ENCODE results near the gene RNU6-1.

RNU6-1 gene

GRCh38 chr15:67857220-67857619 lies 17.4 kb upstream of the RNU6-1 start:
- no peak for DNase-seq (ENCODE audit: low read depth)

GRCh38 chr15:67855842-67856241 lies 16.0 kb upstream of the RNU6-1 start:
- DNase-seq (ENCODE audit: low read depth) = no peak

GRCh38 chr15:67854358-67854757 lies 14.5 kb upstream of the RNU6-1 start:
- DNase-seq (ENCODE audit: low read depth) = no peak

GRCh38 chr15:67853454-67853853 lies 13.6 kb upstream of the RNU6-1 start:
- DNase-seq (ENCODE audit: low read depth) = no peak

- no peak for DNase-seq (ENCODE audit: low read depth)
Measured at GRCh38 chr15:67852418-67852817, 12.6 kb upstream of the RNU6-1 start.

DNA sequence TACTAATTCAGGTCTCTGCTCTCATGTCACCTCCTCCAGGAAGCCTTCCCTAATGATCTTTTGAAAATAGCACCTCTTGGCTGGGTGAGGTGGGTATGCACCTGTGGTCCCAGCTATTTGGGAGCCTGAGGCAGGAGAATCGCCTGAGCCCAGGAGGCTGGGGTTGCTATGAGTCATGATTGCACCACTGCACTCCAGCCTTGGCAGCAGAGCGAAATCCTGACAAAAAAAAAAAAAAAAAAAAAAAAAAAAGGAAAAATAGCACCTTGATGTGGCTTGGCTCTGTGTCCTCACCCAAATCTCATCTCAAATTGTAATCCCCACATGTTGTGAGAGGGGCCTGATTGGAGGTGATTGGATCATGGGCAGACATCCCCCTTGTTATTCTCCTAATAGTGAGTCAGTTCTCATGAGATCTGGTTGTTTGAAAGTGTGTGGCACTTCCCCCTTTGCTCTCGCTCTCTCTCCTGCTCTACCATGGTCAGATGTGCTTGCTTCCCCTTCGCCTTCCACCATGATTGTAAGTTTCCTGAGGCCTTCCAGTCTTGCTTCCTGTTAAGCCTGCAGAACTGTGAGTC lies 11.2 kb upstream of the RNU6-1 start:
- DNase-seq (ENCODE audit: low read depth) = no peak

GRCh38 chr15:67850336-67850735 lies 10.5 kb upstream of the RNU6-1 start:
- no peak for DNase-seq (ENCODE audit: low read depth)

DNA sequence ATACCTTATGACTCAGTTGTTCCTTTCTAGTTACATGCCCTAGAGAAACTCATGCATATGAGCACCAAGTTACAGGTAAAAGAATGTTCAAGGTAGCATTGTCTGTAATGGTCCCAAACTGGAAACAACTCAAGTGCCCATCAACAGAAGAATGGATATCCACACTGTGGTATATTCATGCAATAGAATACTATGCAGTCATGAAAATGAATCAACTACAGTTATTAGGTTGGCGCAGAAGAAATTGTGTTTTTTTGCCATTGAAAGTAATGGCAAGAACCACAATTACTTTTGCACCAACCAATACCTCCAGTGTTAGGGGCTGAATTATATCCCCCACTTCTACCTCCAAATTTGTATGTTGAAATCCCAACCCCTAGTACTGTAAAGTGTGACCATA lies 9.7 kb upstream of the RNU6-1 start:
- no peak for DNase-seq (ENCODE audit: low read depth)

DNA sequence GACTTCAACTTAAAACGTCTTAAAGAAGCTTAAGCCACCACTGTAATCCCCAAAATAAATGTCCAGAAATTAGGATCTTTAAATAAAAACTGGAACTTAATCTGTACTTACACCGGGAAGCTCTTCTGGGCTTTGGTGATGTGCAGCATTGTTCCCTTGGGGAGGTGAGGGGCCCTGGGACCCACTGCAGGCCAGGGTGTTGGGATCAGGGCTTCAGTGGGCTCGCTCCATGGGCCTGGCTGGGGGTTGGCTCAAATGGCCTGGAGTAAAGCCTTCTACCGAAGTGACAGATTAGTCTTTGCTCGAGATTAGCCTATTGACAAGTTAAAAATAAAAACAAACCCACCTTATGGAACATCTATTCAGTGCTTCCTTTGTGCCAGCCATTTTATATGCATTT lies 6.1 kb upstream of the RNU6-1 start:
- no peak for DNase-seq (ENCODE audit: low read depth)

DNA sequence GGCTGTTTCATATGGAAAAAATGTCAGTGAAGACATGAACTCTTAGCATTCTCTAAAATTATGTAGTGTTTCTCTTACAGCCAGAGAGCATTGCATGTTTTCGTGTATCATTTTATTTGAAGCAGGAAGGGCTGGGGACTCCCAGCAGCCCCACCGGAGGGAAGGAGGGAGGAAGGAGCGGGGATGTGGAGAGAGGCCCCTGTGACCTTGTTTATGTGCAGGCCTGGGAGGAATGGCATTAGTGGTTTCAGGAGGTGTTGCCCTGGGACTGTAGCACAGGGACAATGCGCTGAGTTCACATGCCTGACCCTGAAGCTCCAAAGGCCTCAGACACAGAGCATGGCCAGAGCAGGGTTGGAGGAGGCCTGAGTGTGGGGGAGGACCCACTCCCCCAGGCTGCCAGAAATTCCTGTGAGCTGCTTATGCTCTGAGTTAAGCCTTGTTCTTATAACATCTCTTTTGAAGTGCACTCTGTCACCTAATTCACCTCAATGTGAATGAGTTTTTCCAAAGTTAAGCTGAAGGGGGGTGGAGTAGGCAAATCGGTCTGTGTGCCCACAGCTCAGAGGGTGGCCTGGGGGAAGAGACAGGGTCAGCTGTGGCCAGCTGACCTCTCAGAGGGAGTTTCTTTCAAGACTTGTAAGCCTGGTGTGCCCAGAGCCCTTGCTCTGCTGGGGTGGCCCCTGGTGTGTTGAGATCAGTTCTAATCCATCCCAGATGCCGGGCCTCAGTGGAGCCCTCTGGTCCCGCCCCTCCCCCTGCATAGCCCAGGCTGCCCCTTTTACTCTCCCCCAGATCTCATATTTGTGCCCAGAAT lies 3.9 kb upstream of the RNU6-1 start:
- no peak for DNase-seq (ENCODE audit: low read depth)

DNA sequence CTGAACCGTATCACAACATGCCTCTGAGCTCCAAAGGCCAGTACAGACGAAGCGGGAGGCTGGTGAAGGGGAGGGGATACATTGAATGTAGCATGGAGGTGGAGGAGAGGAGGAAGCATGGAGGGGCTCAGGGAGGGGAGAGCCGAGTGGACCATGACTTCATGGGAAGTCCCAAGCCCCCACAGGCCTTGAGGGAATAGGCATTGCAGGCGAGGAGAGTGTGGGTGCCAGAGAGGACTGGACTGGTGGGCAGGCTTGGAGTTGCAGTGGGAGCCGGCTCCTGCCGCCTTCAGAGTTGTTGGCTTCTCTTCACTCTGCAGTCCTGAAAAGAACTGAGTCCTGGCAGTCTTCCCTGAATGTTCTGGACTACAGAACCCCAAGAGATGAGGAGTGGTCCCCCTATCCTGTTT lies 3.3 kb upstream of the RNU6-1 start:
- DNase-seq (ENCODE audit: low read depth) = no peak

- DNase-seq (ENCODE audit: low read depth) = no peak
Measured at GRCh38 chr15:67841513-67841762, 1.6 kb upstream of the RNU6-1 start.

DNA sequence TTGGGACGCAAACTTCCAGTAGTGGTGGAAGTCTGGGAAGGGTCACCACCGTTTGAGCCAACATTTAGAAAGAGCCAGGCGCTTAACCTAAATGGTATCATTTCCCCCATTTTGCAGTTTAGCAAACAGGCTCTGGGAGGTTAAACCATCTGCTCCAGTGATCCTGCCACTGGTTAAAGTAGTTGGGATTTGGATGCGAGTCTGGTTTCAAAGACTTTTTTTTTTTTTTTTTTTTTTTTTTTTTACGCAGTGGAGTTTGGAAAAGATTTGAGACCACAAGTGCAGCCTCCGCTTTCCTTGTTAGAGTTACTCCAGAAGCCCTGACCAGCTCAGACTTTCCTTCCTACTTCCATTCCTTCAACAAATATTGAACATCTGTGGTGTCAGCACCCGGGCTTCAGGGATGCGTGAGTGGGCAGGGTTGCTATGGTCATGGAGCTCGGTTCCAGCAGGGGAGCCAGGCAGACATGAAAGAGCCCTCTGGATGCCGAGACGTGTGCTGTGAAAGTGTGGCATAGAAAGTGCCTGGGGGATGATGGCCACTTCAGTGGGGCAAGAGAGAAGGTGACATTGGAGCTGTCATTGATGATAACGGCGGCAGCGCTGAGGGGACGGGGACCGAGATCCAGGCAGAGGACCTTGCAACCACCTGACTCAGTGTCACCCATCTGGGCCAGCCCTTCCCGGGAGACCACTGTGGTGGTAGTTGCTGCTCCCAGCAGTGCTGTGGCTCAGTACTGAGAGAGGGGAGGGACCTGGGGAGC lies 1.1 kb upstream of the RNU6-1 start:
- no peak for DNase-seq (ENCODE audit: low read depth)

- no peak for DNase-seq (ENCODE audit: low read depth)
Measured at GRCh38 chr15:67839499-67839928, 331 bp downstream of the RNU6-1 start.

DNA sequence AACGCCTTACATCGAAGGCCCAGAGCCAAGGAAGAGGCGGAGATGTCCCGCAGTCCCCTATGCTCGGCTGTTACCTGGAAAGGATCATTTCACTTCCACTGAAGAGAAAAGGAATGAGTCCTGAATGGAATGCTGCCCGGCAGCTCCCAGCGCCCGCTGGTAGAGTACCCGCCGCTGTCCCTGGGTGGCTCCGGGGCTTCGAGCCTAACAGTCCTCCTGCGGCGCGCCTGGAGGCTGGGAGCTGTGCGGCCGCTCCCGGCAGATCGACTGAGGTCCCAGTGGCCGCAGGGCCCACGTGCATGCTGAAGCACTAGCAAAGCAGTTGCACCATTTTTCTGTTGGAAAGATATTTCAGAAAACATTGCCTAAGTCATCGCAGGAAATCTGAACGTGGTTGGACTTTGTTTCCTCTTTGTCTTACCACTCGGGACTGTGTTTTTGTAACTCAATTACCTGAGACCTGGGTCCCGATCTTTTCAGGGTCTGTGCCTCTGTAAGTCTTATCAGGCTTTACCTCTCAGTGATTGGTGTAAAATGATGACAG lies 984 bp downstream of the RNU6-1 start:
- DNase-seq (ENCODE audit: low read depth) = no peak

DNA sequence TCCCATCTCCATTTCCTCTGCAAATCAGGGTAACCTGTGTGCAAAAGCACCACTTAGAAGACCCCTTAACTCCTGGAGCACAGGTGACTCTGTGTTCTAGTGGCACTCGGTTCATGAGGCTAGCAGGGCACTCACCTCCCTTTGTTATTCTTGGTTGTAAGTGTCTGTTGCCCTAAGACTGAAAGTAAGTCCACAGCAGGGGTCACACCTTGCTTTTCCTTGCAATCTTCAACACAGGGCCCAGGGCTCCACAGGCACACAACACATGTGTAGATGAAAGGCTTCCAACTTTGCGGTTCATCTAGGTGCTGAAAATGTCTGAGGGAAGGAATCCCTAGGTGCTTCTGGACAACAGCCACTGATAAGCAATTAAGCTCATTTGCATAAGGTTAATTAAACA lies 2.9 kb downstream of the RNU6-1 start:
- DNase-seq (ENCODE audit: low read depth) = no peak

GRCh38 chr15:67836477-67836876 lies 3.4 kb downstream of the RNU6-1 start:
- DNase-seq (ENCODE audit: low read depth) = peak; percentile 25

GRCh38 chr15:67836134-67836455 lies 3.8 kb downstream of the RNU6-1 start:
- DNase-seq (ENCODE audit: low read depth) = no peak

- no peak for DNase-seq (ENCODE audit: low read depth)
Measured at GRCh38 chr15:67835297-67836133, 4.3 kb downstream of the RNU6-1 start.

GRCh38 chr15:67834581-67835296 lies 5.1 kb downstream of the RNU6-1 start:
- no peak for DNase-seq (ENCODE audit: low read depth)

DNA sequence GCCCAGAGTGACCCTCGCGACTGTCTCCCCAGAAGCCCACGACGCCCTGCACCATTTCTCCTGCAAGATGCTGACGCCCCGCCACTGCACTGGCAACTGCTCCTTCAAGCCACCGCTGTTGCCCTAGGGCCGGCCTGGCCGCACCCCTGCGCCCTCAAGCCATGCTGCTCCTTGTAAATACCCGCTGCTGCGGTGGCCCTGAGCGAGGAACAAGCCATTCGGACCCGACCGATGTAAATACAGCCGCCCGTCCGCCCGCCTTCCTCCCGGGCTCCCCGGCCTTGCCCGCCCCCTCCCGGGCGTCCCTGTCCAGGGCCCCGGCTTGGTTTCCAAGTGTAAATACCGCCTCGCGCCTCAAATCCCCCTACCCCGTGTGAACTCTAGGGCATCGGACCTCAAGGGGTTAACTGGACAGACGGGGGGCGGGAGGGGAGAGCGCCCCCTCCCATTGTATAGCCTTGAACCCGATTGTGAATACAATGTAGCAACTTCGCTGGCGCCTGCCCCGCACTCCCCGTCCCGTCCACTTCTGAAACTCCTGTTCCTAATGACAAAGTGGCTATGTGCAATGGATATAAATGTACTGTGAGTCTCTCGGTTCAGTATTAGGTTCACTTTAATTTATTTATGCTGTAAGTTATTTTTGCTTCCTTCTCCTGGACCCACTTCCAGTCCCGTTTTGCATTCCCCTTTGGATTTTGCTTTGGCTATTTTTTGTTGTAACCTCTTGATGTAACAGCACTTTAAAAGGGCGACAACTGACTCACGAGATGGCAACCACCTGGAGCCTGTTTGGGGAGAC lies 5.9 kb downstream of the RNU6-1 start:
- no peak for DNase-seq (ENCODE audit: low read depth)
